Measurements from ENCODE around the gene CALML6.

The CALML6 gene

DNA sequence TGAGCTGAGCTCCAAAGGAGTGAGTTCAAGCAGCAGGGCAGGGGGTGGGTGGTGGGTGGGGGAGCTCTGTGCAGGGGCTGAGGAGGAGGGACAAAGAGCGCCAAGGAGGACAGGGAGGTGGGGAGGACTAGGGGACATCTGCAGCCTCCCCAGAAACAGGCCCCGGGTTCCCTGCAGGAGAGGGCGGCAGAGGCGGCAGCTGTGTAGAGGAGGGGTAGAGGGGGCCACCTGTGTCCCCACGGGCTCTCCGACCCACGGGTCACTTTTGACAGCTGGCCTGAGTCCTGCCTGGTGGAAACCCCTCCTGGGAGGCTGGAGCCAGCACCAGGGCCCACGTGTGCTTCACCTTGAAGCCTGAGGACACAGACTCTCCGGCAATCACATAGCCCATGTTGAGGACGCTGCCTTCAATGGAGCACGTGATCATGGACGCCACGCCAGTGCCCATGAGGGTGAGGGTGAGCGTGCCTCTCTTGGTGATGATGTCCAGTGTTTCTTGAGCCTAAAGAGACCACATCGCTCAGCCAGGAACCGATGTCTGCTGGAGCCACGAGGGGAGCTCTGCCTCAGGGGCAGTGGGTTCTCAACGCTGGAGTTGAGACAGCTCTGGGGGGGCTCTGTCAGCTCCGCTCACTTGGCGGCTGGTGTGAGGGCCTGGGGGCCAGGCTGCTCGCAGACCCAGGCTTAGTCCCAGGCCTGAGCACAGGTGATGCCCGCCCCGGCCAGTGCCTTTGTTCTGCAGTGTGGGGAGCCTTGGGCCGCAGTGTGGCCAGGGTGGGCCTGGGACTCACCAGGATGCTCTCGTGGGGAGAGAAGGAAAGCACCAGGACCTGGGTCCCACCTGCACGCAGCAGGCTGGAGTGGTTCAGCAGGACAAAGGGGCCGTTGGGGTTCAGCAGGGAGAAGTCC lies 10.6 kb downstream of the CALML6 start:
- Histone ChIP-seq H2AFZ (ENCODE audit: low read depth, low read length, severe bottlenecking) (no peak overlapping the region), H4K20me1 (ENCODE audit: low read depth, low read length) (no peaks in the 10 kb centered on the region), H3K36me3 (ENCODE audit: low read length) (no peaks in the 10 kb centered on the region), H3K9me2 (replicated peaks; ENCODE audit: insufficient read depth, low read length) (no peaks in the 10 kb centered on the region), H3K27me3 (ENCODE audit: low read length) (no peaks in the 10 kb centered on the region), H3K79me2 (ENCODE audit: insufficient read depth, low read length) (no peaks in the 10 kb centered on the region), H3F3A (ENCODE audit: insufficient read depth) (no peaks in the 10 kb centered on the region), H3K4me2 (ENCODE audit: low read depth, low read length, poor library complexity, severe bottlenecking) (no peak overlapping the region), H3K9ac (ENCODE audit: low read length) (no peak overlapping the region), H3K27ac (ENCODE audit: low read depth, low read length) (no peak overlapping the region), H3K9me3 (ENCODE audit: insufficient read depth, low read length) (no peaks in the 10 kb centered on the region), H3K4me3 (ENCODE audit: insufficient read depth, low read length, poor library complexity, severe bottlenecking) (no peak overlapping the region)
- TF ChIP-seq EZH2phosphoT487 (conservative IDR thresholded peaks at IDR 0.05; ENCODE audit: low read length) = no peak
- TF ChIP-seq, protein P1, sequence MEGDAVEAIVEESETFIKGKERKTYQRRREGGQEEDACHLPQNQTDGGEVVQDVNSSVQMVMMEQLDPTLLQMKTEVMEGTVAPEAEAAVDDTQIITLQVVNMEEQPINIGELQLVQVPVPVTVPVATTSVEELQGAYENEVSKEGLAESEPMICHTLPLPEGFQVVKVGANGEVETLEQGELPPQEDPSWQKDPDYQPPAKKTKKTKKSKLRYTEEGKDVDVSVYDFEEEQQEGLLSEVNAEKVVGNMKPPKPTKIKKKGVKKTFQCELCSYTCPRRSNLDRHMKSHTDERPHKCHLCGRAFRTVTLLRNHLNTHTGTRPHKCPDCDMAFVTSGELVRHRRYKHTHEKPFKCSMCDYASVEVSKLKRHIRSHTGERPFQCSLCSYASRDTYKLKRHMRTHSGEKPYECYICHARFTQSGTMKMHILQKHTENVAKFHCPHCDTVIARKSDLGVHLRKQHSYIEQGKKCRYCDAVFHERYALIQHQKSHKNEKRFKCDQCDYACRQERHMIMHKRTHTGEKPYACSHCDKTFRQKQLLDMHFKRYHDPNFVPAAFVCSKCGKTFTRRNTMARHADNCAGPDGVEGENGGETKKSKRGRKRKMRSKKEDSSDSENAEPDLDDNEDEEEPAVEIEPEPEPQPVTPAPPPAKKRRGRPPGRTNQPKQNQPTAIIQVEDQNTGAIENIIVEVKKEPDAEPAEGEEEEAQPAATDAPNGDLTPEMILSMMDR (IDR thresholded peaks at IDR 0.05; ENCODE audit: insufficient read depth, low read length, poor library complexity, severe bottlenecking) = no peak

DNA sequence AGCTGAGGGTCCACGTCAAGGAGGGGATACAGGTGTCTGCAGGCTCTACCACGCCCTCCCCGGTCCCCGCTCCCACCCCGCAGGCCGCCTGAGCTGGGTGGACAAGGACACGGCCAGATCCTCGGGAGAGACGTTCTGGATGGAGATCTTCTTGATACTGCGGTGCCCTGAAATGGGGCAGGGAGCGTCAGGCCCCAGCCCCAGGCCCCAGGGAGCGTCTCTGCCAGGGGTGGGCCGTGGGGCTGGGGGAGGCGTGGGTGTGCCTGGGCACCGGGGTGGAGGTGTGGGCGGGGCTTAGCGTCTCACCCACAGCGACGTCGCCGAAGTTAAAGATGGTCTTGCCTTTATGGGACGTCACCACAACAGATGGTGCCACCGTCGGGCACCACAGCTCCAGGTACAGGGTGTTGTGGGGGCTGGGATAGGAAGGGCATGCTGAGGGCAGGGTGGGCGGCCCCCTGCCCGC lies 11.3 kb downstream of the CALML6 start:
- no peaks in the 10 kb centered on the region for H3K36me3 ChIP-seq (ENCODE audit: low read length)
- no peaks in the 10 kb centered on the region for H3K9me2 ChIP-seq (replicated peaks; ENCODE audit: insufficient read depth, low read length)
- TF ChIP-seq, protein P1 (IDR thresholded peaks at IDR 0.05; ENCODE audit: insufficient read depth, low read length, poor library complexity, severe bottlenecking) = no peak
- TF ChIP-seq EZH2phosphoT487 (conservative IDR thresholded peaks at IDR 0.05; ENCODE audit: low read length) = no peak
- no peaks in the 10 kb centered on the region for H4K20me1 ChIP-seq (ENCODE audit: low read depth, low read length)
- H2AFZ ChIP-seq (ENCODE audit: low read depth, low read length, severe bottlenecking) = no peak overlapping the region
- H3K27me3 ChIP-seq (ENCODE audit: low read length) = no peaks in the 10 kb centered on the region
- no peaks in the 10 kb centered on the region for H3K9me3 ChIP-seq (ENCODE audit: insufficient read depth, low read length)
- H3K9ac ChIP-seq (ENCODE audit: low read length) = no peak overlapping the region
- no peaks in the 10 kb centered on the region for H3F3A ChIP-seq (ENCODE audit: insufficient read depth)
- H3K79me2 ChIP-seq (ENCODE audit: insufficient read depth, low read length) = no peaks in the 10 kb centered on the region
- H3K27ac ChIP-seq (ENCODE audit: low read depth, low read length) = no peak overlapping the region
- no peak overlapping the region for H3K4me2 ChIP-seq (ENCODE audit: low read depth, low read length, poor library complexity, severe bottlenecking)
- no peak overlapping the region for H3K4me3 ChIP-seq (ENCODE audit: insufficient read depth, low read length, poor library complexity, severe bottlenecking)

DNA sequence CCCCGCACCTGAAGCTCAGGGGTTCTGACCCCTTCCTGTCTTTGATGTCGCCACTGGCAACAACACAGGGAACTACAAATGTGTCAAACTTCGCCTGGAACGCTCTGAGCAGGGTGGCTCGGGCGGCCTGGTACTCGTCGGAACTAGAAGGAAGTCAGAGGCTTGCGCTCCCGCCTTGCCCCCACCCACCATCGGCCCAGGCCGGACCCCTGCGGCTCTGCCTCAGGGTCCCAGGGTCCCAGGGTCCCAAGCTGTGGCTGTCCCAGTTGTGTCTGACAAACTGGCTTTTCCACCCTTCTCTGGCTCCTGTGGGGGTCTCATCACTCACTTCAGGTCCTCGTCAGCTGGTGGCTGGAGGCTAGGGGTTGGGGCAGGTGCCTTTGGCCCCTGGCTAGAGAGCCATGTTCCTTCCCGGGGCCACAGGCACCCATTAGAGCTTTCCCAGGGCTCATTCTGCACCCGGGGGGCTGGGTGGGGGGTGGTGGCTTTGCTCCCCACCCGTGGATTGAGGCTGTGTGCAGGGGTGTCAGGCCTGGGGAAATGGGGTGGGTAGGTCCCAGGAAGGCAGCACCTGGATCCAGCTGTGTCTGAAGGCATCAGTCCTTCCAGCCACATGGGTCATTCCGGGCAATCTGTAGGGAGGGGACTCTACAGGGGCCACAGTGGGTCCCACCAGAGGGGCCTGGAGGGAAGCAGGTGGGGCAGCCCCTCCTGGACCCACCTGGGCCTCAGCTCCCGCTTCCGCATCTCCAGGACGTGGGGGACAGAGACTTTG lies 12.0 kb downstream of the CALML6 start:
- no peak overlapping the region for H3K9ac ChIP-seq (ENCODE audit: low read length)

More for the DNA sequence above, 12.0 kb downstream of the CALML6 start:
- H3K9me2 ChIP-seq (replicated peaks; ENCODE audit: insufficient read depth, low read length) = no peaks in the 10 kb centered on the region
- no peaks in the 10 kb centered on the region for H3K36me3 ChIP-seq (ENCODE audit: low read length)
- no peaks in the 10 kb centered on the region for H3K9me3 ChIP-seq (ENCODE audit: insufficient read depth, low read length)
- no peak overlapping the region for H2AFZ ChIP-seq (ENCODE audit: low read depth, low read length, severe bottlenecking)
- no peaks in the 10 kb centered on the region for H3K79me2 ChIP-seq (ENCODE audit: insufficient read depth, low read length)
- no peak for TF ChIP-seq EZH2phosphoT487 (conservative IDR thresholded peaks at IDR 0.05; ENCODE audit: low read length)
- TF ChIP-seq, protein P1 (IDR thresholded peaks at IDR 0.05; ENCODE audit: insufficient read depth, low read length, poor library complexity, severe bottlenecking) = no peak
- no peaks in the 10 kb centered on the region for H3F3A ChIP-seq (ENCODE audit: insufficient read depth)
- no peaks in the 10 kb centered on the region for H4K20me1 ChIP-seq (ENCODE audit: low read depth, low read length)
- H3K27ac ChIP-seq (ENCODE audit: low read depth, low read length) = no peak overlapping the region
- H3K4me3 ChIP-seq (ENCODE audit: insufficient read depth, low read length, poor library complexity, severe bottlenecking) = no peak overlapping the region
- no peaks in the 10 kb centered on the region for H3K27me3 ChIP-seq (ENCODE audit: low read length)
- no peak overlapping the region for H3K4me2 ChIP-seq (ENCODE audit: low read depth, low read length, poor library complexity, severe bottlenecking)
